T-cell (primary cell): ENCODE results near the gene ASXL3. TPM values are rescaled to one million over a fixed set of nuclear protein-coding genes. Genes with fewer than 3 reads are reported as not detected.

Source experiments
- ATAC-seq, 4 experiments: fragments of 200-7000 bp in 3 of 4; fragments of 150-1000 bp in 1 of 4; cut with Tn5 transposase; replicated peaks in 1 of 4; 1 replicate in 3 of 4; 2 replicates in 1 of 4; pipeline ENCODE4 v1.10.0; 2021; ENCODE audit warnings: moderate library complexity in 3 of 4, mild to moderate bottlenecking in 2 of 4, moderate number of reproducible peaks in 1 of 4
- CTCF ChIA-PET, 2 donors: fragments of 300-600 bp; sonication (Branson Sonifier 250); formaldehyde crosslinking; loops; one replicate each; lab custom pipeline; 2022; ENCODE audit warnings: antibody characterized with exemption in 2 of 2; lab: Charles Lee
- POLR2A ChIA-PET, 2 donors: fragments of 300-600 bp; sonication (Branson Sonifier 250); formaldehyde crosslinking; loops; one replicate each; lab custom pipeline; 2022; ENCODE audit warnings: antibody characterized with exemption in 2 of 2; lab: Charles Lee
- DNase-seq, 35 experiments: peaks; one replicate each; pipeline versions ENCODE4 v3.0.0 to v3.0.0-alpha.2; 2013 to 2023
- H3K27ac ChIP-seq: one replicate; pipeline ENCODE4 v1.5.1; 2013; ENCODE audit warnings: low read length
- H3K27me3 ChIP-seq, 2 experiments: replicated peaks in 1 of 2; 1 replicate in 1 of 2; 2 replicates in 1 of 2; pipeline versions ENCODE4 v1.6.1 to v1.7.0; 2013; ENCODE audit warnings: low read length in 1 of 2, mixed read lengths in 1 of 2; ENCODE audit not compliant: control insufficient read depth in 2 of 2, insufficient read depth in 2 of 2; ENCODE audit errors: extremely low read depth in 1 of 2
- H3K36me3 ChIP-seq, 2 donors: 1 replicate in 1 of 2; 2 replicates in 1 of 2; pipeline versions ENCODE4 v1.6.1 to v1.7.0; 2013; ENCODE audit warnings: low read length in 1 of 2; ENCODE audit not compliant: control insufficient read depth in 2 of 2, insufficient read depth in 1 of 2; ENCODE audit errors: extremely low read depth in 1 of 2
- H3K4me1 ChIP-seq, 2 experiments: 1 replicate in 1 of 2; 2 replicates in 1 of 2; pipeline versions ENCODE4 v1.6.1 to v1.7.0; 2013; ENCODE audit warnings: low read length in 2 of 2, mixed read lengths in 1 of 2; ENCODE audit not compliant: insufficient read depth in 2 of 2, control insufficient read depth in 1 of 2; ENCODE audit errors: extremely low read depth in 1 of 2
- H3K4me3 ChIP-seq, 2 donors: 1 replicate in 1 of 2; 2 replicates in 1 of 2; pipeline versions ENCODE4 v1.5.1 to v1.7.0; 2013; ENCODE audit warnings: mild to moderate bottlenecking in 2 of 2, low read length in 1 of 2, moderate library complexity in 1 of 2; ENCODE audit not compliant: control insufficient read depth in 1 of 2; ENCODE audit errors: extremely low read depth in 1 of 2
- H3K9me3 ChIP-seq: 2 replicates; pipeline ENCODE4 v1.7.0; 2013
- H3K27ac Mint-ChIP-seq, 2 donors: one replicate each; pipeline ENCODE4 v1.8.0; 2020 to 2021; ENCODE audit warnings: mild to moderate bottlenecking in 2 of 2, mixed read lengths in 2 of 2
- H3K27me3 Mint-ChIP-seq, 2 donors: one replicate each; pipeline ENCODE4 v1.8.0; 2021 to 2022; ENCODE audit warnings: mixed read lengths in 2 of 2
- H3K36me3 Mint-ChIP-seq: one replicate; pipeline ENCODE4 v1.8.0; 2021; ENCODE audit warnings: mixed read lengths
- H3K4me1 Mint-ChIP-seq, 3 donors: one replicate each; pipeline ENCODE4 v1.8.0; 2020 to 2022; ENCODE audit warnings: mixed read lengths in 3 of 3, mild to moderate bottlenecking in 1 of 3
- H3K4me3 Mint-ChIP-seq, 3 donors: one replicate each; pipeline ENCODE4 v1.8.0; 2020 to 2022; ENCODE audit warnings: mild to moderate bottlenecking in 3 of 3, mixed read lengths in 3 of 3, moderate library complexity in 3 of 3
- H3K9me3 Mint-ChIP-seq, 3 donors: one replicate each; pipeline ENCODE4 v1.8.0; 2020 to 2022; ENCODE audit warnings: mixed read lengths in 3 of 3
- WGBS: methylation state at CpG from one replicate; pipeline ENCODE4 v1.1.5; 2013; ENCODE audit warnings: missing lambda C conversion rate; ENCODE audit not compliant: insufficient coverage; 5-methylcytosine and 5-hydroxymethylcytosine counted together
- total RNA-seq, 35 experiments: library from RNA in 6 of 35; stranded (reverse) in 6 of 35; fragments of 120-200 nt in 1 of 35; gene quantifications; one replicate each; pipeline versions ENCODE4 v1.2.1 to v1.2.4 and lab custom pipeline; 2013 to 2026

ASXL3 gene
- total RNA-seq, 5 donors from 2014 or later (not counting 1 experiment from before 2014, with no cell fraction given) = not detected

DNA sequence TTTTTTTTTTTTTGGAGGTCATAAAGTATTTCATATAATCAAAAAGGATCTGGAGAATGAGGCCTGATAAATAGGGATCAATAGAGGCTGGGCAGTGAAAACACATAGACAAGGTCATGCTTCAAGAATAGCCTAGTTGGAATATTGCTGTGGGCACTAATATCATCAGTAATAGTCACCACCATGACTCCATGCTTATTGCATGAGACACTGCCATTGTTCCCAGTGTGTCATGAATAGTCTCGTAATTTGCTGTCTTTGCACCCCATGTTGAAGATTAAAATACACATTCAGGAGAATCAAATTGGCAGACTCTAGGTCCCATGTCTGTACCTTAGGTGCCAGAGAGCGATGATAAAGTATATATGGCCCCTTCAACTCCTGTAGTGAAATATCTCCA lies 10.3 kb downstream of the ASXL3 start:
- Histone ChIP-seq H3K9me3 (no peaks in the 10 kb centered on the region), H3K27ac (no peak overlapping the region), H3K27me3 (no peaks in the 10 kb centered on the region), H3K36me3 (no peaks in the 10 kb centered on the region), H3K4me3 (no peak overlapping the region), H3K4me1 (no peaks in the 10 kb centered on the region)
- no peak for ATAC-seq
- DNase-seq = no peak
- ChIA-PET POLR2A (no interaction called here), CTCF (no interaction called here)
- peaks cover 14 to 20% (median 15%) of the 10 kb centered on the region in 3 donors for H3K9me3 Mint-ChIP-seq
- no peaks in the 10 kb centered on the region for H3K27me3 Mint-ChIP-seq
- WGBS = 80% methylated on average over 2 of the region's 2 CpGs
- no peaks in the 10 kb centered on the region for H3K4me1 Mint-ChIP-seq
- no peak overlapping the region for H3K4me3 Mint-ChIP-seq
- H3K27ac Mint-ChIP-seq = no peak overlapping the region
- H3K36me3 Mint-ChIP-seq = no peaks in the 10 kb centered on the region

DNA sequence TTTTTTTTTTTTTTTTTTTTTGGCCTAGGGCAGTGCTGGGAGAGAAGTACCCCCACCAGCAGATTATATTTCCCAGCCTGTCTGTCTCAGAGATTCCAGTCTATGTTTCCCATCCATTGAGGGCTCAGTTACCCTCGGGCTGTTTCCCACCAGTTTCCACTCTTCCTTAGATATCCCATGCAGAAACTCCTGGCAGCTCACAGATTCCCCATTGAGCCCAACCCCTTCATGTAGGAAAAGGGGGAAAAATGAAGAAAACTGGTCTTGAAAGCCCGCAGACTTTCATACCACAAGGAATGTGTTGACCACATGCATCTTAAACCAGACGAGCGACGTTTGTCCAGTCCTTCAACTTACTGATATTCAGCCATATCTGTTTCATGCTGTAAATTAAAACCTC lies 15.2 kb downstream of the ASXL3 start:
- DNase-seq (no peak), ATAC-seq (no peak)
- no peaks in the 10 kb centered on the region for H3K4me1 ChIP-seq
- H3K9me3 ChIP-seq = no peaks in the 10 kb centered on the region
- Mint-ChIP-seq H3K27ac (no peak overlapping the region), H3K27me3 (no peaks in the 10 kb centered on the region), H3K36me3 (no peaks in the 10 kb centered on the region), H3K9me3 (peaks cover 7 to 13% (median 13%) of the 10 kb centered on the region in 3 donors), H3K4me1 (no peaks in the 10 kb centered on the region), H3K4me3 (no peak overlapping the region)
- no peak overlapping the region for H3K4me3 ChIP-seq
- ChIA-PET CTCF (no interaction called here), POLR2A (no interaction called here)
- no peaks in the 10 kb centered on the region for H3K36me3 ChIP-seq
- H3K27ac ChIP-seq = no peak overlapping the region
- no peaks in the 10 kb centered on the region for H3K27me3 ChIP-seq
- 93% methylated on average over 3 of the region's 5 CpGs for WGBS

DNA sequence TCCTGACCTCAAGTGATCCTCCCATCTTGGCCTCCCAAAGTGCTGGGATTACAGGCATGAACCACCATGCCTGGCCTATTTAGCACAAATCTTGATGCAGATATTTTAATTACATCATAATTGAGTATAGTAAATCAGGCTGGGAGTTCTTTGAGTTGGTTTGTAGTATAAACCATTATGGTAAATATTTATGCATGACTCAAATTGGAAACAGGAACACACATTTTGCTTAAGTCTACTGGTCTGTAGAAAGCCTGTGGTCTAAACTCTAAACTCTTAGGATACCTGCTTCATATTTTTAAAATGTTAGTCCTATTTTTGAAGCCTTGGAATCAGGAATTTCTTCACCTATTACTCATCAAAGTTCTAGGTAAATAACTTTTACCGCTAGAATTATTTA lies 16.8 kb downstream of the ASXL3 start:
- H3K4me1 Mint-ChIP-seq = no peaks in the 10 kb centered on the region
- Histone ChIP-seq H3K27me3 (no peaks in the 10 kb centered on the region), H3K27ac (no peak overlapping the region), H3K36me3 (no peaks in the 10 kb centered on the region), H3K4me1 (no peaks in the 10 kb centered on the region), H3K9me3 (no peaks in the 10 kb centered on the region), H3K4me3 (no peak overlapping the region)
- ATAC-seq (no peak), DNase-seq (no peak)
- H3K9me3 Mint-ChIP-seq = peaks cover 3 to 7% (median 7%) of the 10 kb centered on the region in 3 donors
- WGBS = no CpG with 5 or more reads among the region's 1 CpG
- CTCF ChIA-PET = no interaction called here
- H3K4me3 Mint-ChIP-seq = no peak overlapping the region
- H3K27me3 Mint-ChIP-seq = no peaks in the 10 kb centered on the region
- no peak overlapping the region for H3K27ac Mint-ChIP-seq
- POLR2A ChIA-PET = no interaction called here
- H3K36me3 Mint-ChIP-seq = no peaks in the 10 kb centered on the region

DNA sequence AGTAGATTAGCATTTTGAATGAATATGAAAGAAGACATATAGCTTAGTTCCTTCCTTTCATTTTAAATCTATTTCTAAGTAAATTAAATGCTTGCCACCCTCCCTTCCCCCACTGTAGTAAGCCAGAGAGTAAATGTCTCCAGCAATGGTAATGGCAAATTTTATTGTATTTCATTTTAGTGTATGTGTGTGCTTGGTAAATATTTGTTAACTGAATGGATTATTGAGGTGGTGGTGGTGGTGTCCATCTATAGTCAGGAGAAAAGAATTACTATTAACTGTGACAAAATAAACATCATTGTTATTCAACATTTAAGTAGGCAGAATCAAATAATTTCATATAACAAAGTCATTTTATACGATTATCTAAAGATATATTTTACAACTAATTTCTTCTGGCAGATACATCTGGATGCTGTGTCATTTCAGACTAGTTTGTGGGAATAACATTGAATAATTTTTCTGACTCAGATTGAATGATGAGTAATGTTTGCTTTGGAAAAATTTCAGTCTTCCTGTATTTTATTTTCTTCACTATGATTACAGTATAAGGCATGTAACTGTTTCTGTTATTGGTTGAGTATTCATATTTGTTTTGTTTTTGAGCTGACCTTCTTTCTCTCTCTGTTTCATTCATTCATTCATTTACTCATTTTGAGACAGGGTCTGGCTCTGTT lies 18.3 kb downstream of the ASXL3 start:
- ChIA-PET POLR2A (no interaction called here), CTCF (interaction anchor here in 1 of 2 donors (0.7 kb wide), 1 partner anchor 218 kb away, joined by 3 read pairs; no protein-coding TSS in a partner anchor)
- Histone ChIP-seq H3K4me3 (no peak overlapping the region), H3K27me3 (no peaks in the 10 kb centered on the region), H3K27ac (no peak overlapping the region), H3K36me3 (no peaks in the 10 kb centered on the region), H3K4me1 (no peaks in the 10 kb centered on the region), H3K9me3 (no peaks in the 10 kb centered on the region)
- DNase-seq (no peak), ATAC-seq (no peak)
- no peaks in the 10 kb centered on the region for H3K36me3 Mint-ChIP-seq
- H3K27ac Mint-ChIP-seq = no peak overlapping the region
- H3K4me1 Mint-ChIP-seq = no peaks in the 10 kb centered on the region
- H3K27me3 Mint-ChIP-seq = no peaks in the 10 kb centered on the region
- WGBS = no CpG with 5 or more reads among the region's 1 CpG
- H3K4me3 Mint-ChIP-seq = no peak overlapping the region
- H3K9me3 Mint-ChIP-seq = peaks cover 3 to 4% (median 3%) of the 10 kb centered on the region in 3 donors

DNA sequence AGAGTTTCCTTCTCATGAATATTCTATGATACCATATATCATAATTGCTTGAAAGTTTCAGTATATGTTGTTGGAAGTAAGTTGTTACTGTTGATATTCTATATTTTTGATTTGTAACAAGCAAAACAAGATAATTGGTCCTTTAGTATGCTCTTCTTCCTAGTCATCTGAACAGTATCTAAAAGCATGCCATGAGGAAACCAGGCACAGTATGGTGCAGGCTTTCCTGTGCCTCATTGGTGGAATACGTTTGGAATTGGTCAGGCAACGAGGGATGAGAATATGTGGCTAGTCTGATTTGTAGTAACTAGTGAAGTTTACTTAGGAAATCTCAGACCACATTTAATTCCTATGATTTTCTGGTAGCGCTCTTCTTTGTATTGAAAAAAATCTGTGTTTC lies 22.8 kb downstream of the ASXL3 start:
- H3K9me3 ChIP-seq = no peaks in the 10 kb centered on the region
- peaks cover 4 to 9% (median 5%) of the 10 kb centered on the region in 3 donors for H3K9me3 Mint-ChIP-seq
- no CpG with 5 or more reads among the region's 3 CpGs for WGBS
- no peak overlapping the region for H3K4me3 Mint-ChIP-seq
- no peak overlapping the region for H3K27ac ChIP-seq
- no peak overlapping the region for H3K4me3 ChIP-seq
- no peaks in the 10 kb centered on the region for H3K36me3 Mint-ChIP-seq
- DNase-seq = no peak
- H3K36me3 ChIP-seq = no peaks in the 10 kb centered on the region
- ATAC-seq = no peak
- ChIA-PET POLR2A (no interaction called here), CTCF (no interaction called here)
- no peaks in the 10 kb centered on the region for H3K4me1 ChIP-seq
- H3K27me3 Mint-ChIP-seq = no peaks in the 10 kb centered on the region
- H3K27me3 ChIP-seq = no peaks in the 10 kb centered on the region
- no peak overlapping the region for H3K27ac Mint-ChIP-seq
- no peaks in the 10 kb centered on the region for H3K4me1 Mint-ChIP-seq

DNA sequence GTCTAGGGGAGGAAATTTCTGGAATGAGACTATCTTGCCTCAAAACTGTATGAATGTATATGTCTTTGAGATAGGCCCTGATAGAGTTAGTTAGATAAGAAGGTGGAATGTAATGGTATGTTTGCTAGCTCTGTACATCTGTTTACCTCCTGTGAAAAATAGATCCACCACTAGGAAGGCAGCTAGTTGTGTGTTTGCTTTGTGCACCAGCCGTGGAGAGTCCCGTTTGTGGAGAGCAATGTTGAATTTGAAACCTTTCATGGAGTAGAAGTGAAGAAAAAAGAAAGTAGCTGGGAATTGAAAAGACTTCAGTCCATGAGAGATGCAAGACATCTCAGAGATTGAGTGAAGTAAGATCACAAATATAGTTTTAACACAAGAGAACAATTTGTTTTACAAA lies 25.4 kb downstream of the ASXL3 start:
- H3K27ac Mint-ChIP-seq = no peak overlapping the region
- no peak for DNase-seq
- no peak overlapping the region for H3K4me3 Mint-ChIP-seq
- POLR2A ChIA-PET = no interaction called here
- Histone ChIP-seq H3K4me1 (no peaks in the 10 kb centered on the region), H3K36me3 (no peaks in the 10 kb centered on the region), H3K27me3 (no peaks in the 10 kb centered on the region), H3K27ac (no peak overlapping the region), H3K9me3 (no peaks in the 10 kb centered on the region), H3K4me3 (no peak overlapping the region)
- H3K36me3 Mint-ChIP-seq = no peaks in the 10 kb centered on the region
- H3K27me3 Mint-ChIP-seq = no peaks in the 10 kb centered on the region
- no peaks in the 10 kb centered on the region for H3K4me1 Mint-ChIP-seq
- H3K9me3 Mint-ChIP-seq = peaks cover 7 to 15% (median 13%) of the 10 kb centered on the region in 3 donors
- CTCF ChIA-PET = no interaction called here
- WGBS = no CpG with 5 or more reads among the region's 2 CpGs
- no peak for ATAC-seq

DNA sequence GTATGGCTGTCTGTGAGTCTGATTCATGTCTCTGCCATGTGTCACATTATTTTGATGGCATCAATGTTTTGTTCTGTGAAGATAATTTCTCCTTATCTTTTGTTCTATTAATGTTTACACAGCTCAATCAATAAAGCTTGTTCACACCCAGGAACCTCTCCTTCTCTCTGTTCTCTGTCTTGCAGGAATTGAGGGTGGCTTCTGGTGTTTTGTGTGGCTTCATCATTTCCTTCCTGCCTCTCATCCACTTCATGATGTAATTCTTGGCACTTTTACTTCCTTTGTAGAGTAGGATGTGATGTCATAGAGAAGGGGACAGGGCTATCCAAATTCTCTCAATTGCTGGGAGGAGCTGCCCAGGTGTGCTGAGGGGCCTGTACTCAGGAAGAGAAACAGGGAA lies 27.2 kb downstream of the ASXL3 start:
- H3K4me3 Mint-ChIP-seq = no peak overlapping the region
- Histone ChIP-seq H3K9me3 (no peaks in the 10 kb centered on the region), H3K4me3 (no peak overlapping the region), H3K27ac (no peak overlapping the region), H3K36me3 (no peaks in the 10 kb centered on the region), H3K27me3 (no peaks in the 10 kb centered on the region), H3K4me1 (no peaks in the 10 kb centered on the region)
- POLR2A ChIA-PET = no interaction called here
- no peaks in the 10 kb centered on the region for H3K27me3 Mint-ChIP-seq
- no peaks in the 10 kb centered on the region for H3K4me1 Mint-ChIP-seq
- H3K36me3 Mint-ChIP-seq = no peaks in the 10 kb centered on the region
- ATAC-seq = no peak
- peaks cover 7 to 19% (median 15%) of the 10 kb centered on the region in 3 donors for H3K9me3 Mint-ChIP-seq
- CTCF ChIA-PET = no interaction called here
- H3K27ac Mint-ChIP-seq = no peak overlapping the region
- DNase-seq = no peak
